BLaER1 treated with 17β-estradiol and CSF1 and Interleukin-3, amounts not matched to agents 10 nM and 100 nM (cell line): ENCODE measurements around the gene OGFR.

ENCODE experiments used
- H3K27ac ChIP-seq, 11 experiments: shearing (Covaris generic); formaldehyde crosslinking; 2 replicates each; pipeline ENCODE4 v1.8.1; 2022
- H3K27me3 ChIP-seq, 11 experiments: shearing (Covaris generic); formaldehyde crosslinking; 2 replicates each; pipeline ENCODE4 v1.8.1; 2022
- H3K36me3 ChIP-seq, 11 experiments: shearing (Covaris generic); formaldehyde crosslinking; 2 replicates each; pipeline ENCODE4 v1.8.1; 2022
- H3K4me1 ChIP-seq, 10 experiments: shearing (Covaris generic); formaldehyde crosslinking; 2 replicates each; pipeline ENCODE4 v1.8.1; 2022
- H3K4me2 ChIP-seq, 11 experiments: shearing (Covaris generic); formaldehyde crosslinking; 2 replicates each; pipeline ENCODE4 v1.8.1; 2022
- H3K4me3 ChIP-seq, 10 experiments: shearing (Covaris generic); formaldehyde crosslinking; 2 replicates each; pipeline ENCODE4 v1.8.1; 2022
- H3K9ac ChIP-seq, 11 experiments: shearing (Covaris generic); formaldehyde crosslinking; 2 replicates each; pipeline ENCODE4 v1.8.1; 2022
- H3K9me3 ChIP-seq, 11 experiments: shearing (Covaris generic); formaldehyde crosslinking; replicated peaks in 1 of 11; 2 replicates each; pipeline ENCODE4 v1.8.1; 2022
- H4K20me1 ChIP-seq, 11 experiments: shearing (Covaris generic); formaldehyde crosslinking; 2 replicates each; pipeline ENCODE4 v1.8.1; 2022
- Cebpa-rat ChIP-seq, 11 experiments: shearing (Covaris generic); IDR thresholded peaks; 2 replicates each; pipeline ENCODE4 v1.8.1; 2022

OGFR gene

DNA sequence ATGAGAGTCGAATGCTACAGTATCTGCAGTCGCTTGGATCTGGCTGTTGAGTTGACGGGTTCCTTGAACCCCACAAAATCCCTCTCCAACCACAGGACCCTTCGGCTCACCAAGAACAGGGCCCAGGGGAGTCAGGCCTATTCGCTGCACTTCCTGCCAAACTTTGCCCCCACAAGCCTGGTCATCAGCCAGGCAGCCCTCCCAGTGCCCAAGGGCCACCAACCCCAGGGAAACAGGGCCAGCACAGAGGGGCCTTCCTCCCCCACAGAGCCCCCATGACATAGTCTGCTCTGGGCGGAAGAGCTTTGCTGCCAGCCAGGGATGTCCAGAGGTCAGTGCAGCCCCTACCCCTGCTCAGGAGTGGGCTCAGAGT, 42.9 kb upstream of the OGFR start:
- no peaks in the 10 kb centered on the region for H3K27me3 ChIP-seq
- H3K4me2 ChIP-seq = peak overlapping the region; percentile 30 to 82 (median 63); a peak in 21 of 22 replicates

DNA sequence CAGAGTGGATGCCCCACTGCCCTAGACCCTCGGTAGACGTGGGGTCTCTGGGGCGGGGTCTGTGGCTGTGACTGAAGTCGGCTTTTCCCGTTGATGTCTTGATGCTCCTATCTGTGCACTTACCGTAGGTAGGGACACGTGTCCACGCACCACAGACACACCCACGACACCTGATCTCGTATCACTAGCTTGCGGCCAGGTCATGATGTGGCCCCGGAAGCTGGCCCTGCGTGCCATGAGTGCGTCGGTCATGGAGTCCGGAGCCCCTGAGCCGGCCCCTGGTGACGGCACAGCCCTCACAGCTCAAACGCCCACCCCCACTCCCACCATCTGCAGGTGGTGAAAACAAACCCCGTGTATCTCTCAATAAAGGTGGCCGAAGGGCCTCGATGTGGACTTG, 42.3 kb upstream of the OGFR start:
- peak overlapping the region in 9 of 11 experiments; percentile 30 to 82 (median 66); a peak in 11 of 22 replicates for H3K4me2 ChIP-seq
- no peaks in the 10 kb centered on the region for H3K36me3 ChIP-seq
- no peak overlapping the region for H3K4me3 ChIP-seq
- H3K4me1 ChIP-seq = peaks cover 10 to 55% (median 42%) of the 10 kb centered on the region in 10 experiments; a peak in 19 of 20 replicates
- H4K20me1 ChIP-seq = no peaks in the 10 kb centered on the region; a peak in 1 of 22 replicates
- H3K27me3 ChIP-seq = no peaks in the 10 kb centered on the region
- H3K9me3 ChIP-seq = no peaks in the 10 kb centered on the region
- no peak overlapping the region for H3K9ac ChIP-seq
- H3K27ac ChIP-seq = no peak overlapping the region
- no peak for TF ChIP-seq Cebpa-rat (IDR thresholded peaks at IDR 0.05)

More for the DNA sequence above, 42.9 kb upstream of the OGFR start:
- TF ChIP-seq Cebpa-rat (IDR thresholded peaks at IDR 0.05) = no peak
- no peaks in the 10 kb centered on the region; a peak in 1 of 22 replicates for H4K20me1 ChIP-seq
- H3K4me3 ChIP-seq = no peak overlapping the region
- H3K4me1 ChIP-seq = peaks cover 10 to 49% (median 37%) of the 10 kb centered on the region in 10 experiments; a peak in 19 of 20 replicates
- no peaks in the 10 kb centered on the region for H3K9me3 ChIP-seq
- no peaks in the 10 kb centered on the region for H3K36me3 ChIP-seq
- H3K27ac ChIP-seq = peak overlapping the region in 4 of 11 experiments; percentile 3 to 54 (median 20); a peak in 5 of 22 replicates
- H3K9ac ChIP-seq = peak overlapping the region in 3 of 11 experiments; percentile 2 to 59 (median 30); a peak in 3 of 22 replicates

DNA sequence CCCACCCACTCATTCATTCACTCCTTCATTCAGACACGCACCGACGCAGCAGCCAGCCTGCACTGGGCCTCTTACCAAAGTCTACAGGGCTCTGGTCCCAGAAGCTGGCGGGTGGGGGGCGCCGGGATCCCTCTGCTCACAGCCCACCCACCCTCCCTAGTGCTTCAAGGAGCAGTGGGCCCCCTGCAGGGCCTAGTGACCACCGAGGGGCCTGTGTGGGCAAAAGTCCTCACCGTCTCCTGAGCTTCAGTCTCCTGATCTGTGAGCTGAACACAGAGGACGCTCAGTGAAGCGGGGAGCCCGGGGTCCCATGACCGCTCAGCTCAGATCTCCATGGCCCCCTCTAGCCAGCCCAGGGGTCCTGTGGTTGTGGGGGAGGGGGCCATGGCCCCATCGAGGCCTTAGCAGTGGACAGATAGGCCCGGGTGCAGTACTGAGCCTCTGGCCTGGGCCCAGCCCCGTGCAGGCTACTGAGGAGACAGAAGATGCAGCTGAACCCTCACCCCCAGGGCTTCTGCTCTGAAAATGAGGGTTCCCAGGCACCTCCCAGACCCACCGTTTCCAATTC, 41.8 kb upstream of the OGFR start:
- no peak overlapping the region for H3K9ac ChIP-seq
- H3K27me3 ChIP-seq = no peaks in the 10 kb centered on the region
- no peak for TF ChIP-seq Cebpa-rat (IDR thresholded peaks at IDR 0.05)

DNA sequence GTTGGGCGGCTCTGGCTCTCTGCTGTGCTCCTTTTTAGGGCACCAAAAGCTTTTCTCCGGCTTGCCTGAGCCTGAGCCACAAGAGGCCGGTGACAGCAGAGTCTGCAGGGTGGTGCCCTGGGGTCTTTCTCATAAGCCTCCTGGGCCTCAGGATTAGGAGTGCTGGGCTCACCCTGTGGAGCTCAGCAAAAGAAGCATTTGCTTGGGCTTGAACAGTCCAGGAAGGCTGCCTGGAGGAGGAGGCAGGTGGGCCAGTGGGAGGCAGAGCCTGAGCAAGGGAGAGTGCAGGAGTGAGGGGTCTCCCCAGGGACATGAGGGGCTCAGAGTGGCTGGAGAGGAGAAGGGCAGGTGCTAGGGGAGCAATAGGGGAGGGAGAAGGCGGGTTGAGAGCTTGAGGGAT, 41.2 kb upstream of the OGFR start:
- H3K36me3 ChIP-seq = no peaks in the 10 kb centered on the region
- H3K9ac ChIP-seq = no peak overlapping the region; a peak in 1 of 22 replicates
- H3K4me3 ChIP-seq = no peak overlapping the region
- H3K27me3 ChIP-seq = no peaks in the 10 kb centered on the region
- no peak for TF ChIP-seq Cebpa-rat (IDR thresholded peaks at IDR 0.05)
- no peak overlapping the region for H3K4me2 ChIP-seq
- H3K27ac ChIP-seq = no peak overlapping the region; a peak in 1 of 22 replicates
- H3K4me1 ChIP-seq = peaks cover 10 to 65% (median 51%) of the 10 kb centered on the region in 10 experiments; a peak in 19 of 20 replicates
- no peaks in the 10 kb centered on the region for H3K9me3 ChIP-seq
- no peaks in the 10 kb centered on the region; a peak in 1 of 22 replicates for H4K20me1 ChIP-seq

More for the DNA sequence above, 41.8 kb upstream of the OGFR start:
- Histone ChIP-seq H3K4me1 (peaks cover 10 to 59% (median 46%) of the 10 kb centered on the region in 10 experiments; a peak in 19 of 20 replicates), H3K36me3 (no peaks in the 10 kb centered on the region), H3K9me3 (no peaks in the 10 kb centered on the region), H3K27ac (no peak overlapping the region; a peak in 1 of 22 replicates), H3K4me3 (no peak overlapping the region), H4K20me1 (no peaks in the 10 kb centered on the region; a peak in 1 of 22 replicates), H3K4me2 (no peak overlapping the region)

DNA sequence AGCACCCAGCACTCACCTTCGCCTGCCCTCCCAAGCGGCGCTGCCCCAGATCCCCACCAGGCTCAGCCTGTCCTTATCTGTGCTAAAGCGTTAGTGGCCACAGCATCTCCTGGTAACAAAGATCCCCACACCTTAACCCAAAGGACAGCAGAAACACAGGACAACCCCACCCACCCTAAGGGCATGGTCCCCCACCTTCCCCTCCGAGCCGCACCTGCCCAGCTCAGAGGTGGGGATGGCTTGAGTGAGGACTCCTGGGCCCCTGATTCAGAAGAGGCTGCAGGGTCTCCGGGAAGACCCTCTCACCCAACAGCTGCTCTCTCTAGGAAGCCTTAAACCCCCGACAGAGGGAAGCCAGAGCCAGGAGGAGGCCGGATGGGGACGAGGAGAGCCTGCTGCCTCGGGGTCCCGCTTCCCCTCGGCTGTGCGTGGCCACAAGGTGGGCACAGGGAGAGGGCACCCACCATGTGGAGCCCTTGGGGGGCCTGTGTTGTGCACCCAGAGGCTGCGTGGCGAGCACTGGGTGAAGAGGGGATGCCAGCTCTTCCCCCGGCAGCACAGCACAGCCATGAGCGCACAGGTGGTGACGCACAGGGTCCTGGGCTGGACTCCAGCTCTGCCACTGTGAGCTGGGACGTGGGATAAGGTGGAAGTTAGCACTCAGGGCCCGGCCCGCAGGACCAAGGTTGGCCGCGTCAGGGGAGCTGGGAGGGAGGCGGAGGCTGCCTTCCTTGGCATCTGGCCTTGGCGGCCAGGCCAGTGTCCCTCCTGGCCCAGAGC, 40.3 kb upstream of the OGFR start:
- Histone ChIP-seq H3K27me3 (no peaks in the 10 kb centered on the region), H3K36me3 (no peaks in the 10 kb centered on the region), H3K27ac (no peak overlapping the region), H3K9me3 (no peaks in the 10 kb centered on the region), H3K9ac (no peak overlapping the region), H4K20me1 (no peaks in the 10 kb centered on the region), H3K4me1 (peaks cover 10 to 73% (median 55%) of the 10 kb centered on the region in 10 experiments; a peak in 19 of 20 replicates), H3K4me3 (no peak overlapping the region), H3K4me2 (peak overlapping the region in 5 of 11 experiments; percentile 11 to 63 (median 13); a peak in 2 of 22 replicates)
- no peak for TF ChIP-seq Cebpa-rat (IDR thresholded peaks at IDR 0.05)

DNA sequence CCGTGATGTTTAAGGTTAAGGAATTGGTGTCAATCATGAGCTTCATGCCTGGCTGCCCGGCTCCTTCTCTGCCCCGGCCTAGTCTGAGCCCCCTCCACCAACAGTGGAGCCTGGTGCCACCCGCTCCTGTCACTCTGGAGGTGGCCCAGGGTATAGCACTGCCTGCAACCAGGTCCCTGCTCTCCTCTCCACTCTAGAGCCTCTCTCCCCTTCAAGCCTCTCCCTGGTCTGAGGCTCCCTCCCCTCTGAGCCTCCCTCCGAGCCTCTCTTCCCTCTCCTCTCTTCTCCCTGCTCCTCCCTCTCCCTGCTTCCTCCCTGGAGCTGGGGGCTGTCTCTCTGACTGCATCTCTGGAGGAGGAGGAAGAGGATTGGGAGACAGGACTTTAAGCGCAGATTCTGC, 39.6 kb upstream of the OGFR start:
- peak overlapping the region in 1 of 11 experiments; percentile 24; a peak in 1 of 22 replicates for H3K9ac ChIP-seq
- H3K27ac ChIP-seq = no peak overlapping the region
- H3K27me3 ChIP-seq = no peaks in the 10 kb centered on the region
- H3K9me3 ChIP-seq = no peaks in the 10 kb centered on the region
- no peak overlapping the region for H3K4me3 ChIP-seq
- no peaks in the 10 kb centered on the region for H3K36me3 ChIP-seq
- no peaks in the 10 kb centered on the region for H4K20me1 ChIP-seq
- H3K4me2 ChIP-seq = peak overlapping the region in 5 of 11 experiments; percentile 11 to 63 (median 13); a peak in 7 of 22 replicates
- TF ChIP-seq Cebpa-rat (IDR thresholded peaks at IDR 0.05) = no peak
- H3K4me1 ChIP-seq = peaks cover 10 to 77% (median 56%) of the 10 kb centered on the region in 10 experiments; a peak in 19 of 20 replicates

DNA sequence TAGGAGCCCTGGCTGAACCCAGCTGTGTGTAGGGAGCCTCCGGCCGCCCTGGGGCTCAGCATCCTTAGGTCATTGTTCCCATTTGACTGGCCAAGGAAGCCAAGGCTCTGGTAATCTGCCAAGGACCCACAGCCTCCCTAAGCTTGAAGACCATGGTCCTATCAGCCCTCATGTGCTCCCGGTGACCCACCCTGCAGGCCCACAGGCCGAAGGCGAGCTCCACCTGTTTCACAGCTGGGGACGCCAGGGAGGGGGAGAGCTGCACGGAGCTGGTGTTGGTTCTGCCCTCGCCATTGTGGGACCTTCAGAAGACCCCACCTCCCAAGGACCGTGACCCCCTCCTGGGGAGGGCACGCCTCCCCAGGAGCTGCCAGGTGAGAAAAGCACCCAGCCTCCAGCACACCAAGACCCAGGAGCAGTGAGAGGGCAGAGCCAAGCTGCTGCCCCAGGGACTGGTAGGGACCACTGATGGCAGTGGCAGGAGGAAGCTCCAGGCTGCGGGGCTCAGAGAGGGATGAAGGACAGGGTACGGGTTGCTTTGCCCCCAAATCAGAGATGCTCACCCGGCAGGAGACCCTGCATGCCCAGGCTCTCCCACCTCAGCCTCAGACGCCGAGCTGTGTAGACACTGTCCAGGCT, 39.1 kb upstream of the OGFR start:
- peak overlapping the region in 6 of 11 experiments; percentile 0 to 63 (median 12); a peak in 9 of 22 replicates for H3K4me2 ChIP-seq
- no peaks in the 10 kb centered on the region for H4K20me1 ChIP-seq
- TF ChIP-seq Cebpa-rat (IDR thresholded peaks at IDR 0.05) = no peak
- H3K27me3 ChIP-seq = no peaks in the 10 kb centered on the region
- H3K9ac ChIP-seq = peak overlapping the region in 1 of 11 experiments; percentile 24; a peak in 1 of 22 replicates
- H3K36me3 ChIP-seq = no peaks in the 10 kb centered on the region
- no peak overlapping the region for H3K4me3 ChIP-seq
- no peaks in the 10 kb centered on the region for H3K9me3 ChIP-seq
- H3K27ac ChIP-seq = no peak overlapping the region
- H3K4me1 ChIP-seq = peaks cover 10 to 80% (median 60%) of the 10 kb centered on the region in 10 experiments; a peak in 19 of 20 replicates

DNA sequence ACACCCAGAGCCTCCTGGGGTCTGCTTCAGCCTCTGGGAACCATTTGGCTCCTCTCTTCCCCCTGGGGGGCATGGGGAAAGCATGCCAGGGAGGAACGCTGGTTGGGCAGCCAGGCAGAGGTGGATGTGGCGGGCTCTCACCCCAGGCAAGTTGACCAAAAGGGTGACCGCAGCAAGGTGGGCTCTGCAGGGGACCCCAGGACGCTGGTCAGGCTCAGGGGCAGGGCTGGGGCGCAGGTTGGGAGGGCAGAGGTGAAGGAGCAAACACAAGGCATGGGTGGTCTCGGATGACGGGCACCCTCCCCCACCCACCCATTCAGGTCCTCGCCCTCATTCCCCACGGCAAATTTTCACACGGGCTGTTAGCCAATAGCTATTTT, 38.6 kb upstream of the OGFR start:
- Histone ChIP-seq H3K4me1 (peaks cover 12 to 80% (median 60%) of the 10 kb centered on the region in 10 experiments; a peak in 19 of 20 replicates), H4K20me1 (no peaks in the 10 kb centered on the region), H3K36me3 (no peaks in the 10 kb centered on the region), H3K9ac (no peak overlapping the region), H3K27me3 (no peaks in the 10 kb centered on the region), H3K4me2 (peak overlapping the region in 4 of 11 experiments; percentile 54 to 66 (median 62); a peak in 5 of 22 replicates), H3K27ac (no peak overlapping the region), H3K4me3 (no peak overlapping the region), H3K9me3 (no peaks in the 10 kb centered on the region)
- TF ChIP-seq Cebpa-rat (IDR thresholded peaks at IDR 0.05) = no peak

DNA sequence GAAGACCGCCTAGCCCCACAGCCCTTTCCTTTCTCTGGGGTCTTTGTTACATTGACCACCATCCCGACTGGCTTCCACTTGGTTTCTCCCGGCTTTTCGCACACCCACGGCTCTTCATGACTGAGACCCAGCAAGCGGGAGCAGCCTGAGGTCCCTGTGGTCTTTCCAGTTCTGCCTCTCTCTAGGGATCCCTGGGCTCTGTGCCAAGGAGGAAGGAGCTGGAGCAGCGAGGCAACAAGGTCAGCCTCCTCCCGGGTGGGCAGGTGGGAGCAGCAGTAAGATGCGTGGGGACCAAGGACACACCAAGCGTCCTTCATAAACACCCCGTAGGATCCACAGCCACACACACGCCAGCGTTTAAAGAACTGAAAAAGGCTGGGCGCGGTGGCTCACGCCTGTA, 37.9 kb upstream of the OGFR start:
- Histone ChIP-seq H3K36me3 (no peaks in the 10 kb centered on the region), H3K4me2 (peak overlapping the region in 8 of 11 experiments; percentile 26 to 66 (median 54); a peak in 16 of 22 replicates), H3K4me3 (no peak overlapping the region), H3K9ac (peak overlapping the region in 1 of 11 experiments; percentile 13; a peak in 1 of 22 replicates), H3K9me3 (no peaks in the 10 kb centered on the region), H3K4me1 (peaks cover 12 to 80% (median 60%) of the 10 kb centered on the region in 10 experiments), H3K27ac (peak overlapping the region in 1 of 11 experiments; percentile 9; a peak in 2 of 22 replicates), H4K20me1 (no peaks in the 10 kb centered on the region), H3K27me3 (no peaks in the 10 kb centered on the region)
- TF ChIP-seq Cebpa-rat (IDR thresholded peaks at IDR 0.05) = no peak
